Effector CD8-positive, alpha-beta T cell (primary cell): ENCODE measurements around the gene CHST4.
"Not testable (repeated sequence)": the region's sequence is repeated elsewhere in the genome, so short reads cannot be mapped to it uniquely, and the experiment has no call there.

Source experiments
- DNase-seq: peaks from one replicate; lab custom pipeline; 2025; lab: John Stamatoyannopoulos, UW

The CHST4 gene

DNA sequence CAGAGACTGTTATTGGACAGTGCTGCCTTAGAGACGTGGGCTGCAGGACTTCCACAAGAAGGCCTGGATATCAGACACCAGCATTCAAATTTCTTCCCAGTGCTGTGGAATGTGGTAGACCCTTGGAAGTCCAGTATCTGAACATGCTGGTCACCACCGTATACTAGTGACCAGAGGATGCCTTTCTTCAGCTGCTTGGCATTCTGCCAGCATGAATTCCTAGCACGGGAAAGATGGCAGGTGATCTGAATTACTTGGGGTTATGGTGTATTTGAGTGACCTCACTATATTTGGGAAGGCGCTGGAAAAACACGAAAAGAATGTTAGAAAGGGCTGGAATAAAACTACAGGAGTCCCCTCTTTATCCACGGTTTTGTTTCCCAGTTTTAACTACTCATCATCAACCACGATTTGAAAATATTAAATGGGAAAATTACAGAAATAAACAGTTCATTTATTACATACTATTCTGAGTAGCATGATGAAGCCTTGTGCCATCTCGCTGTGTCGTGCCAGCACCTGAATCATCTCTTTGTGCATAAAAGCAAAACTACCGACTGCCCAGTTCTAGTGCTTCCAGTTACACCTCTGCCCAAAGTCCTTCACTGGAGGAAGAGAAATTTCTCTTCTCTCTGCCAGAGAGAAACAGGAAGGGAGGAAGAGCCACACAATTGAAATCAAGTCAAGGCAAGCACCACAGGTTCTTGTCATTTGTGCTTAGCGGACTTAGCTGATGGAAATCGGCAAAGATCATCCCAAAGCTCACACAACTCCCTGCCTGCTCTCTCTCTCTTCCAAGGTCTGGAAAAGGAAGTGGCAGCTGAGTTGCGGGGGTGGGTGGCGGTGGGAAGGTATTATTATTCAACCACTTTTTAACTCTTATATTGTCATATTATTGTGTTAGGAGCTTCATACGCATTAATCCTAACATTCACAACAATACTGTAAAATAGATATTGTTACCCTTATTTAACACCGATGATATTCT is 1.4 kb upstream of the CHST4 start:
- DNase-seq = no peak

DNA sequence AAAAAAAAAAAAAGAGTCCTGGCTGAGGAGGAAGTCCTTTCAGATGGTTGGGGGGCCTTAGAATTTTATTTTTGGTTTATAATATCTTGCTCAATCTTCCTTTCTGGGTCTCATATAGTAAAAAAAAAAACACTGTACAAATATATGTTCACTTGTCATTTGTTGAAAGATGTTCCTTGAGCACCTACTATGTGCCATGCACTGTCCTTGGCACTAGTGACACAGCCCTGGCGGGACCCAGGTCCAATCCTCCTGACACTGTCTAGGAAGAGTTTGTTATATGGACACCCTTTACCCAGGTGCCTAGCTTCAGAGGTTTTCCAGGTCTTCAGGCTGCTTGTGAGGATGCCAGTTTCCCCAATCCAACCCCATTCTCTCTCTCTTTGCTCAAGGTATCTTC is 2.0 kb downstream of the CHST4 start:
- DNase-seq = no peak

DNA sequence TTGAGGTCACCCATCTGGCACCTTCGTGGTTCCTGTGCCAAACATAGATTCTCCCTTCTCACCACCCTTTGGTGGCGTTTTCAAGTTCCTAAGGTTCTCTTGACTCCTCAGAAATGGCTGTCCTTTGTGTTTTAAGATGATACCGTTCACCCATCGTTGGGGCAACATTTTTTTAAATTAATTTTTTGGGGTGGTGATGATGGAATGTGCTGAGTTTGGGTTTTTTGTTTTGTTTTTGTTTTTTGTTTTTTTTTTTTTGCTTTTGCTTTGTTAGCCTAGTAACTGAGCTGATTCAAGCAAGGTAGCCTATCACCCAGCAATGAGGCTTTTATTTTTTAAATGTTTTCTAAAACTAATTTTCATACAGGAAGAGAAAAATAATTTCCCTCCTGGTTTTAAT is 2.6 kb downstream of the CHST4 start:
- DNase-seq = no peak

DNA sequence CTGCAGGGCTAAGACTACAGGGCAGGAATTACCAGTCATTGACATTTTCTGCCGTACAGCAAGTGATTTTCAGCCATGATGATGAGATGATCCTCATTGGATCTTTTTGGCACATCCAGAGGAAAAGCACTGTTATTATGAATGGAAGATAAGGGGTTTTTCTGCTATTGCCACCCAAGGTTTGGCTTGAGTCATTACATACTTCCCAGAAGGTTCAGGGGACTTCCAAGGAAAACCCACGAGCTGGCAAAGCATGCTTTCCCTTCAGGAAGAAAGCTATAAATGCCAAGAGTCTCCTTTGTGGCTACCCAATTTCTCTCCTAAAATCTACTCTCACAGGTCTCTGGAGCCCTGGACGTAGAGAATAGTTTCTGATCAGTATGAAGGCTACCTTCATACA is 6.1 kb downstream of the CHST4 start:
- no peak for DNase-seq

DNA sequence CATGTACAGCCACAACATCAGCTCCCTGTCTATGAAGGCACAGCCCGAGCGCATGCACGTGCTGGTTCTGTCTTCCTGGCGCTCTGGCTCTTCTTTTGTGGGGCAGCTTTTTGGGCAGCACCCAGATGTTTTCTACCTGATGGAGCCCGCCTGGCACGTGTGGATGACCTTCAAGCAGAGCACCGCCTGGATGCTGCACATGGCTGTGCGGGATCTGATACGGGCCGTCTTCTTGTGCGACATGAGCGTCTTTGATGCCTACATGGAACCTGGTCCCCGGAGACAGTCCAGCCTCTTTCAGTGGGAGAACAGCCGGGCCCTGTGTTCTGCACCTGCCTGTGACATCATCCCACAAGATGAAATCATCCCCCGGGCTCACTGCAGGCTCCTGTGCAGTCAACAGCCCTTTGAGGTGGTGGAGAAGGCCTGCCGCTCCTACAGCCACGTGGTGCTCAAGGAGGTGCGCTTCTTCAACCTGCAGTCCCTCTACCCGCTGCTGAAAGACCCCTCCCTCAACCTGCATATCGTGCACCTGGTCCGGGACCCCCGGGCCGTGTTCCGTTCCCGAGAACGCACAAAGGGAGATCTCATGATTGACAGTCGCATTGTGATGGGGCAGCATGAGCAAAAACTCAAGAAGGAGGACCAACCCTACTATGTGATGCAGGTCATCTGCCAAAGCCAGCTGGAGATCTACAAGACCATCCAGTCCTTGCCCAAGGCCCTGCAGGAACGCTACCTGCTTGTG is 10.7 kb downstream of the CHST4 start:
- DNase-seq = no peak

- no peak for DNase-seq
Measured at GRCh38 chr16:71537643-71538042, 11.4 kb downstream of the CHST4 start.

- peak; percentile 11 for DNase-seq
Measured at GRCh38 chr16:71542377-71542776, 16.2 kb downstream of the CHST4 start.

DNA sequence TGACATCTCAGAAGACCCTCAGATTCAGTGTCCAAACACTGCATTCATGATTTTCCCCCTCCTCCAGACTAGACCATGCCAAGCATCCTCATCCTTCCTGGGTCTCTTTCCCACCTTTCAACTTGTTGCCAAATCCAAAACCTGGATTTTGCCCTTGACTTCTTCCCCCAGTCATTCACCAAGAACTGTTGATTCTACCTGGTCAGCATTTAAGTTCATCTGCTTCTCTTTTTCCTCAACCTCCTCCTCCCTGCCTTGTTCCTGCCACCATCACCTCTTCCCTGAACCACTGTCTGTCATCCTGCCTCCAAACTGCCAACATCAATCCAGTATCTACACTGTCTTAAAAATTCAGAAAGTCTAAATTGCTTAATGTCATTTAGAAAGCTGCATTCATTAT is 20.9 kb downstream of the CHST4 start:
- DNase-seq = no peak

GRCh38 chr16:71552698-71553503 is 26.7 kb downstream of the CHST4 start:
- DNase-seq = no peak

DNA sequence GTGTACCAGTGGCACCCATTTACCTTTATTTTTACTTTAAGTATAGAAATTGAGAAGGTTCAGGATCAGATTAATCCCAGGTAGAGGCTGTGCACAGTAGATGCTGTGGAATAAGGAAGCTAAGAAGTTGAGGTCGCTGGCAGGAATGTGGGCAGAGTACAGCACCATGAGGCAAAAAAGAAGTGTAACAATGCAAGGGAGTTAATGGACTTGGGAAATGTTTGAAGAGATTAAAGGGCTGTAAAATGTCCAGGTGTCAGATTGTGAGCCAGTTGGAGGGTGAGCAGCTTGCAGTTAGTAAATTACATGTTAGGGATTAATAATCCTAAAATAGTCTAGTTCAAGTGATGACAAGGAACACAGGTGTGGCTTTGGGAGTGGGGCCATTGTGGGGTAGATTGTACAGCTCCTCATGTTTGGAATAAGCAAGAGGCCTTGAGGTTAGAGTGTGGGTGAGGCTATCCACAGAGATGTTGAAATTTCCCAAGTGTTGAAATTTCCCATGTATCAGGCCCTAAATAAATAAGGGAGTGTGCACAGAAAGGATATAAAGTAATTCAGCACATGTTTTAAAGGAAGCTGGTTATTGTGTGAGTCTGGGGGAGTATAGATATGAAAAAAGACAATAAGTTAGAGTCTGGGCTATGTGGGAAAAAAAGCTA is 29.1 kb downstream of the CHST4 start:
- no peak for DNase-seq

GRCh38 chr16:71557299-71557698 is 31.1 kb downstream of the CHST4 start:
- no peak for DNase-seq

DNA sequence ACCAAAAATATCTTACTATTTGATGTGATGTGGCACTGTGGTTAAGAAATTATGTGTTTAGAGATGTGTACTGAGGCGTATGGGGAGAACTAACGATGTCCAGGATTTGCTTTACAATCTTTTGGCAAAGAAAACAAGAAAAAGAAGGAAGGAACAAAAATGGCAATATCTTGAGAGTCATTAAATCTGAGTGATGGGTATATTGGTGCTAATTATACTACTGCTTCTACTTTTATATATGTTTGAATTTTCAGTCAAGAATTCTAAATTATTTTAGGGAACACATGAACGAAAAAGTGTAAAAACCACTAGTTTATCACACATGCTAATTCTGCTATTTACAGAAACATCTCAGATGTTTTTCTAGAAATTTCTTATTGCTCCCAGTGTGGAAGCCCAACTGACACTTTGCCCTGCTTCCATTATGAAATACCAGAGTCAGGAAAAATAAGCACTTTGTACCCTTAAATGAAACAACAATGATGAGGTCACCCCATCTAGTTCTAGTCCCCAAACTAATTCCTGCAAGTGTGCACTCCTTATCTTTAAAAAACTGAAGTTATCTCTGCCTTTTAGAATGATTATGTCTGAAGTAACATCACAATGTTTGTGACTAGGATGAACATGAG is 31.8 kb downstream of the CHST4 start:
- no peak for DNase-seq

DNA sequence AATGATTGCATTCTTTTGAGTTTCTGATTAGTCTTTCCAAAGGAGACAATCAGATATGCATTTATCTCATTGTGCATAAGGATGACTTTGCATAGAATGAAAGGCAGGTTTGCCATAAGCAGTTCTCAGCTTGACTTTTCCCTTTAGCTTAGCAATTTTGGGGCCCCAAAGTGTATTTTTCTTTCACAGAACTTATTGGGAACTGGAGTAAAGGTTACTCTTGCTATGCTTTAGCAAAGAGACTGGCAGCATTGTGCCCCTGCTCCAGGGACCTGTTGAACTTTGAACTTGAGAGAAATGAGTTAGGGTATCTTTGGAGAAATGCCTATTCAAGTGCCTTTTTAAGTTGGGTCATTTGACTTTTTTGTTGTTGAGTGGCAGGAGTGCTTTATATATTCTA is 33.6 kb downstream of the CHST4 start:
- DNase-seq = no peak

GRCh38 chr16:71561886-71562285 is 35.7 kb downstream of the CHST4 start:
- DNase-seq = not testable (repeated sequence)

- DNase-seq = no peak
Measured at GRCh38 chr16:71562552-71562951, 36.3 kb downstream of the CHST4 start.

DNA sequence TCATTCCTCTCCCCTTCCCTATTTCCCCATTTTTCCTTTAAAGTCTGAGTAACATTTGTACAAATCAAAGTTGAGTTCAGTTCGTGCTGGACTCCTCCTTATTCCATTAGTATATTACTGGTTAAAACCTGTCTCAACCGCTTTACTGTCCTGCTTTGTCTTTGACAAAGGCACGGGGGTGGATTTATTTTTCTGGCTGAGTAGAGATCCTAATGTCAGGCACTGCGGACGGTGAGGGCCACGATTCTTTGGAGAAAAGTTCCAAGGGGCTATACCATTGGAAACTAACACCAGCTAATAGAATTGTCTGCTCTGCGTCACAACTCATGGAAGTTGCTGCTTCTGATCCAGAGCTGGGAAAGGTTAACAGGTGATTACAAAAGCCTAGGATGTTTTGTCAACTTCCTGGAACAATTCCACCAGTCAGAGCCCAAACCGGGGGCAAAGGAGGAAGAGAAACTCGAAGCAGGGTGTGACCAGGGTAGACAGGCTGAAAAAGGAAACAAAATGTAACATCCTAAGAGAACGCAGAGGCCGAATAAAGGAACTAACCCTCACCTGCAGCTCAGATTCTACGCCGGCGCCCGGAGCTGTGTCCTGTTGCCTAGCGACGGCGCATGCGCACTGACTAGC is 38.2 kb downstream of the CHST4 start:
- DNase-seq = no peak

DNA sequence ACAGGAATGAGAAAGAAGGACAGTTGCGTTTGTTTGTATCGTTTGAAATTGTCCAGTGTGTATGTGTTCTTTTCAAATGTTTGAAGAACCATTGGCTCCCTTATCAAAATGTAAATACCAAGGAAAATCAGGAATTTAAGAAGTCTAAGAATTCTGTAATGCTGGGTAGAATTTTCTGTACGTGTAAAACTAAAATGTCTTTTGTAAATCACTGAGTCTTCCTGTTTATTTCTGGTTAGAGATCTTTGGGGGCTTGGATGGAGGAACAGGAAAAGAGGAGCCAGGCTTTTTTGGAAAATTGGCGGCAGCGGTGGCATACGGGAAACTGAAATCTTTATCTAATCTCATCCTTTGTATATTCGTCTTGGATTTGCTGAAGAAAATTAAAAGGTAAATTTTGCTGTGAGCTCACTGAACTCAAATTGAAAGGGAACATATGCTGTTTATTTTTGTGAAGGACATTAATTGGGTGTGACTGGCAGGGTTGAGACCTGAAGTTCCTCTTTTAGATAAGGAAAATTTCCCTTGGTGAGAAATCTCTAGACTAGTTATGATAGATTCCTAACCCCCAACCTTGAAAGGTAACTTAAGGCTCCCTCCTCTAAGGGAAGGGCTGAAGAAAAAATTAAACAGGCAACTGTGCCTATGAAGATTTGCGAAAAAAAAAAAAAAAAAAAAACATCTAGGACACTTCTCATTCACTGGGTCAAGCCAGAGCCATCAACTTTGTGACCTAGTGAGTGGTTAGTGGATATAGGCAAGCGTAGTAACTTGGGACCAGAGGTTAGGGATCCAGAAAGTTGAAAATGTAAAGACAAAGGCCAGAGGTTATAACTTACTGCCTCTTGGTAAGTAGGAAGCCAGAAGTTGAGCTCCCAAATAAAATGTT is 39.8 kb downstream of the CHST4 start:
- no peak for DNase-seq

DNA sequence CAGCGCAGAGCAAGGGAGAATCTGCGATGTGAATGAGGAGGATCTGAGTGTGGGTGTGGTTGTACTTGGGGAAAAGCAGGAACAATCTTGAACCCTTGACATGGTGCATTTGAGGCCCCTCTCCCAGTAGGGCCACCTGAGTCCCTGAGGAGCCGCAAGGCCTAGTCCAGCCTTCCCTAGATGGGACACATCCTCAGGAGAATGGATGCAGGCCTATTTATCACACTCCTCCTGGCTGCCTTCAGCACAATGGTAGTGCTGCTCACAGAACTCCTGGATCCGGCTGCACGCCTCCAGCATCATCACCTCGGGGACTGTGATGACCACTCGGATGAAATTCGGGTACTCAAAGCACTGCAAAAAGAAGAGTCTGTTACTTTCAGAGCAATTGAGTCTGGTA is 41.7 kb downstream of the CHST4 start:
- no peak for DNase-seq

DNA sequence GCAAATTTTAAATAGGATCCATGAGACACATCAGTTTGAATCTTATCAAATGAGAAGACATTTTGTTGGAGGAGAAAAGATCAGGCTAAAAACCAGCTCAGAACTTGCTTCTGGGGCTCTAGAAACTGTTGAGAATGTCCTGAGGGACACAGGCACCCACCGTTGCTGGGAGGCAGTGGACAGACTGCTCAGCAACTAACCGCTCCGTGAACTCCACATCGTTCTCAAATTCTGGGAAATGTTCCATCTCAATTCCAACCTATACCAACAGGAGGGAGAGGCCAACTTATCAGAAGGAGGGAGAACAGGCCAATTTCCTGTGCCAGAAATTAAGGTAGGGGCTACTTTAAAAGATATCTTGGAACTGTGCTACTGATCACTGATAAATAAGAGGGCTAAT is 42.3 kb downstream of the CHST4 start:
- DNase-seq = no peak

DNA sequence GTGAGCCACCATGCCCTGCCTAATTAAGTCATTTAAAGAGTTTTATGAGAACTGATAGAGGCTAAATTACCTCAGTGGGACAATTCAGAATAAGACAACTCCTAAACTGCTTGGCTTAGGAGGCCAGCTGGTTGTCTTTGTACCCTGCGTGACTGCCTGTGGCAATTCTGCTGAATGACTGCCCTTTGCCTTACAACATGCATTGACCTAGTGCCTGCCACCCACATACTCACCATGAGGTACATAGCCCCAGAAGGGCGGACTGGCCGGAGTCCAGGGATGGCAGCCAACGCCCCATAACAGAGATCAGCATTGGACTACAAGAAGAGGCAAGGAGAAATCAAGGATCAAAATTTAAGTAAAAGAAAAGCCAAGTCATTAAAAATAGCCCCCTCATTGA is 43.4 kb downstream of the CHST4 start:
- no peak for DNase-seq
